Right lobe of liver (tissue), 6 donors: ENCODE data around the gene DCBLD2. TPM values are rescaled to one million over a fixed set of nuclear protein-coding genes. Genes with fewer than 3 reads are reported as not detected.

ENCODE experiments used
- ATAC-seq, 4 donors: fragments of 200-7000 bp; cut with Tn5 transposase; one replicate each; pipeline ENCODE4 v1.9.1; 2020; ENCODE audit warnings: mild to moderate bottlenecking in 4 of 4, moderate library complexity in 4 of 4
- DNase-seq, 3 donors: peaks; one replicate each; pipeline ENCODE4 v3.0.0-alpha.2; 2020
- H3K27ac ChIP-seq, 3 donors: fragments of 200-600 bp; one replicate each; pipeline ENCODE4 v1.8.0; 2022
- H3K27me3 ChIP-seq, 2 donors: fragments of 200-600 bp; one replicate each; pipeline ENCODE4 v1.8.0; 2022
- H3K36me3 ChIP-seq, 4 donors: fragments of 200-600 bp; sonication (generic) in 1 of 4; one replicate each; pipeline versions ENCODE4 v1.5.1 to v1.8.0; 2017 to 2022; ENCODE audit warnings: control low read depth in 1 of 4
- H3K4me1 ChIP-seq, 4 donors: fragments of 200-600 bp; sonication (generic) in 1 of 4; one replicate each; pipeline versions ENCODE4 v1.5.1 to v1.8.0; 2017 to 2022; ENCODE audit warnings: control low read depth in 1 of 4
- H3K4me3 ChIP-seq, 3 donors: fragments of 200-600 bp; one replicate each; pipeline ENCODE4 v1.8.0; 2022
- H3K9me3 ChIP-seq, 4 donors: fragments of 200-600 bp; sonication (generic) in 1 of 4; one replicate each; pipeline versions ENCODE4 v1.5.1 to v1.8.0; 2017 to 2022; ENCODE audit warnings: control low read depth in 1 of 4
- CTCF ChIP-seq, 4 donors: fragments of 200-600 bp in 3 of 4; fragments of 450-650 bp in 1 of 4; IDR thresholded peaks; one replicate each; pipeline versions ENCODE4 v1.5.1 to v1.8.0; 2016 to 2022; ENCODE audit warnings: antibody characterized with exemption in 4 of 4, mild to moderate bottlenecking in 2 of 4
- POLR2A ChIP-seq: fragments of 450-650 bp; IDR thresholded peaks from one replicate; pipeline ENCODE4 v1.6.1; 2017; ENCODE audit warnings: antibody characterized with exemption, mild to moderate bottlenecking
- WGBS: methylation state at CpG from one replicate; pipeline ENCODE4 v1.1.6; 2018; ENCODE audit warnings: low coverage, low lambda C conversion rate; ENCODE audit not compliant: insufficient coverage; ENCODE audit errors: missing lambda C conversion rate; 5-methylcytosine and 5-hydroxymethylcytosine counted together
- intact Hi-C, 2 donors: fragments of 100-400 bp; cut with DNase I; formaldehyde crosslinking; loops; one replicate each; pipeline versions ENCODE4 v1.11.2 to v1.14.1; 2022
- small RNA-seq, 2 experiments: library from RNA; depleted of rRNA; stranded (forward); fragments of <200 nt; gene quantifications; one replicate each; pipeline ENCODE3, GENCODE V24; 2016
- total RNA-seq, 6 experiments: library from RNA; depleted of rRNA in 2 of 6; stranded (reverse); fragments of >200 nt in 2 of 6; fragmentation: NEBNext Ultra II Directional in 3 of 6; extraction: Animal tissue kit (Norgen Biotek cat#: 25700) in 3 of 6; gene quantifications; one replicate each; pipeline versions ENCODE4 v1.1.0 to v1.2.4, GENCODE V29; 2016 to 2023
- donor health status: DM: no; HTN: yes; CAD: no.
- donor health status: DM: no; HTN: no; CAD: no.
- donor health status: DM: no; HTN: no; CAD: no.
- donor health status: DM: no; HTN: yes; CAD: no.
- donor health status: DM: no; HTN: yes; CAD: no.

Gene DCBLD2
- total RNA-seq, 6 experiments from 2014 or later = 8.1 to 11.3 (median 10.6) TPM

- no peaks in the 10 kb centered on the region for H3K9me3 ChIP-seq
- no peaks in the 10 kb centered on the region for H3K27me3 ChIP-seq
- 85% methylated on average over 4 of the region's 4 CpGs for WGBS
- DNase-seq = no peak
- TF ChIP-seq POLR2A (no peak), CTCF (IDR thresholded peaks at IDR 0.05) (no peak)
- H3K36me3 ChIP-seq = no peaks in the 10 kb centered on the region
- intact Hi-C loops = no loop called here
- no peak overlapping the region for H3K4me3 ChIP-seq
- H3K4me1 ChIP-seq = peaks cover 0 to 22% (median 10%) of the 10 kb centered on the region in 4 donors
- no peak overlapping the region for H3K27ac ChIP-seq
- no peak for ATAC-seq
Measured at GRCh38 chr3:98746122-98746521, 155.4 kb downstream of the DCBLD2 start.

Small RNA genes lying within 50 kb of the gene (small RNA-seq; reads per million reads assigned to genes)
- 0 reads per million in 2 experiments for gene RNU6-1263P
- gene RNU6-26P = 0 reads per million in 2 experiments

Other genes starting within 250 kb of the DCBLD2 start
- gene ST3GAL6, start 138.4 kb downstream of the DCBLD2 start, total RNA-seq = 10 to 100 TPM; 17.8 to 69.6 (median 31.5) TPM